HEK293T (cell line): Measurements from ENCODE around the gene TIMP3.

Experiments used
- CTCF ChIA-PET: fragments of 350-600 bp; formaldehyde crosslinking; extraction: SDS; loops from one replicate; lab custom pipeline; 2021; ENCODE audit warnings: antibody characterized with exemption, inconsistent platforms; lab: Yijun Ruan, JAX
- POLR2A ChIA-PET: fragments of 350-600 bp; formaldehyde crosslinking; extraction: SDS; loops from one replicate; lab custom pipeline; 2020; ENCODE audit warnings: antibody characterized with exemption, inconsistent platforms; lab: Yijun Ruan, JAX
- DNase-seq: peaks from one replicate; pipeline ENCODE4 v3.0.0; 2012; ENCODE audit warnings: mixed read lengths; ENCODE audit errors: extremely low spot score
- ARNT ChIP-seq: fragments of 450-650 bp; IDR thresholded peaks from 2 replicates; pipeline ENCODE4 v1.6.1; 2017; ENCODE audit warnings: mild to moderate bottlenecking
- BHLHE40 ChIP-seq: fragments of 450-650 bp; IDR thresholded peaks from 2 replicates; pipeline ENCODE4 v1.6.1; 2016; ENCODE audit warnings: mild to moderate bottlenecking, moderate library complexity, borderline replicate concordance
- CTBP1 ChIP-seq: fragments of 450-650 bp; IDR thresholded peaks from 2 replicates; pipeline ENCODE4 v1.6.1; 2016; ENCODE audit warnings: borderline replicate concordance
- ELF4 ChIP-seq: fragments of 450-650 bp; IDR thresholded peaks from 2 replicates; pipeline ENCODE4 v1.6.1; 2017; ENCODE audit warnings: antibody characterized with exemption
- FOXA1 ChIP-seq: fragments of 450-650 bp; IDR thresholded peaks from 2 replicates; pipeline ENCODE4 v1.6.1; 2016; ENCODE audit warnings: mild to moderate bottlenecking
- FOXM1 ChIP-seq: fragments of 450-650 bp; IDR thresholded peaks from 2 replicates; pipeline ENCODE4 v1.6.1; 2017; ENCODE audit warnings: mild to moderate bottlenecking, borderline replicate concordance
- HDGF ChIP-seq: fragments of 450-650 bp; IDR thresholded peaks from 2 replicates; pipeline ENCODE4 v1.6.1; 2017; ENCODE audit warnings: antibody characterized with exemption, borderline replicate concordance
- L3MBTL2 ChIP-seq: fragments of 450-650 bp; conservative IDR thresholded peaks from 2 replicates; pipeline ENCODE4 v1.6.1; 2016; ENCODE audit warnings: mild to moderate bottlenecking
- LEF1 ChIP-seq: fragments of 450-650 bp; IDR thresholded peaks from 2 replicates; pipeline ENCODE4 v1.6.1; 2017; ENCODE audit warnings: mild to moderate bottlenecking, borderline replicate concordance
- NFRKB ChIP-seq: fragments of 450-650 bp; IDR thresholded peaks from 2 replicates; pipeline ENCODE4 v1.6.1; 2016; ENCODE audit warnings: mild to moderate bottlenecking, moderate library complexity
- SP1 ChIP-seq: fragments of 450-650 bp; IDR thresholded peaks from 2 replicates; pipeline ENCODE4 v1.6.1; 2017
- SUZ12 ChIP-seq: fragments of 450-650 bp; IDR thresholded peaks from 2 replicates; pipeline ENCODE4 v1.6.1; 2016; ENCODE audit warnings: mild to moderate bottlenecking
- TARDBP ChIP-seq: fragments of 450-650 bp; IDR thresholded peaks from 2 replicates; pipeline ENCODE4 v1.6.1; 2016
- ZNF384 ChIP-seq: fragments of 450-650 bp; IDR thresholded peaks from 2 replicates; pipeline ENCODE4 v1.6.1; 2016
- TF ChIP-seq, protein P1 (sequence below): fragments of 450-650 bp; IDR thresholded peaks from 2 replicates; pipeline ENCODE4 v1.6.1; 2016

The TIMP3 gene

DNA sequence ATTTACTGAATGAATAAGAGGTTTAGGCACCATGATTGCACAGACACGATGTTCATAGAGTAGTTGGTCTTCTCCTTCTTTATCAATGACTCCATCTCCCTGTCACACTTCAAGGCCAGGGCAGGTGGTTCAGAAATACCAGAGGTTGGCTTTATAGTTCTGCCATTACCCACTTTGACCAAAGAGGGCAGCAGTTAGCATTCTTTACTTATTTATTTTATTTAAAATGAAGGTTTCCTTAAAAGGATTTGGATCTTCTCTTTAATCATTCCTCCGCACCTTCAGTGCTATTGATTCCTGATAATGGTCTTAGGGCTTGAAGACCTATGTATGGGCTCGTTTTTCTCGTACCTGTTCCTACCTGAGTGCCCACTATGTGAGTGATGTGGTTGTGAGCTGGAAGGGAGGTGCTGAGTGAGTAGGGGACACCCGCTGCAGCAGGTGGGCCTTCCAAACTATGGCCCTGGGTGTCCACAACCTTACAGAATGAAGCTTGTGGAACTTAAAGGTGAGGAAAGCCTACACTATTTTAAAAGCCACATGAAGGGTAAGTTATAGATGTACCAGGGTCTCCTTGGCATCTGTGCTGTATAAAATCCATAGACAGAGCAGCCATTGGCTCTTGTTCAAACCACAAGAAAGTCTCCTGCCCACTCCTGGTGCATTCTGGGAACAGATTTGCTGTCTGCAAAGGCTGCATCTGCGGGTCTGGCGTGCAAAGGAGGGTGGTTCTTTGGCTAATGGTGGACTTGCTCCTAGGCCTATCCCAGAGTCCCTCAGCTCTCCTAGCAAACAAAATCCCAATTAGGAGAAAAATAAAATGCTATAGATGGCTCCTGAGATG, 35.0 kb downstream of the TIMP3 start:
- ChIA-PET POLR2A (no interaction called here), CTCF (interaction anchor here (0.6 to 1.3 kb wide), 3 partner anchors 10 to 785 kb away, joined by 3 to 6 read pairs (median 3); no protein-coding TSS in a partner anchor)
- TF ChIP-seq ZNF384 (no peak), HDGF (no peak), L3MBTL2 (no peak), ELF4 (no peak), NFRKB (no peak), CTBP1 (no peak), TARDBP (no peak), BHLHE40 (no peak), FOXA1 (no peak), FOXM1 (no peak), ARNT (no peak), SUZ12 (no peak)
- TF ChIP-seq, protein P1, sequence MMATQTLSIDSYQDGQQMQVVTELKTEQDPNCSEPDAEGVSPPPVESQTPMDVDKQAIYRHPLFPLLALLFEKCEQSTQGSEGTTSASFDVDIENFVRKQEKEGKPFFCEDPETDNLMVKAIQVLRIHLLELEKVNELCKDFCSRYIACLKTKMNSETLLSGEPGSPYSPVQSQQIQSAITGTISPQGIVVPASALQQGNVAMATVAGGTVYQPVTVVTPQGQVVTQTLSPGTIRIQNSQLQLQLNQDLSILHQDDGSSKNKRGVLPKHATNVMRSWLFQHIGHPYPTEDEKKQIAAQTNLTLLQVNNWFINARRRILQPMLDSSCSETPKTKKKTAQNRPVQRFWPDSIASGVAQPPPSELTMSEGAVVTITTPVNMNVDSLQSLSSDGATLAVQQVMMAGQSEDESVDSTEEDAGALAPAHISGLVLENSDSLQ, result no peak

DNA sequence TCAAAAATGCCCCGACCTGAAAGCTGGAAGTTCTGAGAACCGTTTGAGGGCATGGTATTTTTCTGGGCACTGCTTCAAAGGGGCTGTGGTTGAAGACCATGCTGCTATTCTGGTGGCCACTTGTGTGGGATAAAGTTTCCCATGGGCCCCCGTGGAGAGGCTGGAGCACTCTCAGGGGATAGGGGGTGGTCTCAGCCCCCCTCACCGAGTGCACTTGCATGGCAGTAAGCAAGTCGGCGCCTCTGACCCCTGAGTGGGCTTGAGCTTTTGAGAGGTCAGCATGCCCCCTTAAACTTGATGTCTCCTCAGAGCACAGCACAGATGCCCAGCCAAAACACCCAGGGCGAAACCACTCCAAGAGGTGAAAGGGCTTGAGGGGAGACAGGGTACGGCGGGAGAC, 35.6 kb downstream of the TIMP3 start:
- POLR2A ChIA-PET, result no interaction called here
- no peak for DNase-seq
- CTCF ChIA-PET, result no interaction called here
- TF ChIP-seq BHLHE40 (no peak), FOXA1 (no peak), SP1 (no peak), LEF1 (no peak), TARDBP (no peak), CTBP1 (no peak), FOXM1 (no peak), SUZ12 (no peak), HDGF (no peak), ARNT (no peak)
- TF ChIP-seq, protein P1, result no peak

More for the DNA sequence above, 35.0 kb downstream of the TIMP3 start:
- DNase-seq, result peak; percentile 56

DNA sequence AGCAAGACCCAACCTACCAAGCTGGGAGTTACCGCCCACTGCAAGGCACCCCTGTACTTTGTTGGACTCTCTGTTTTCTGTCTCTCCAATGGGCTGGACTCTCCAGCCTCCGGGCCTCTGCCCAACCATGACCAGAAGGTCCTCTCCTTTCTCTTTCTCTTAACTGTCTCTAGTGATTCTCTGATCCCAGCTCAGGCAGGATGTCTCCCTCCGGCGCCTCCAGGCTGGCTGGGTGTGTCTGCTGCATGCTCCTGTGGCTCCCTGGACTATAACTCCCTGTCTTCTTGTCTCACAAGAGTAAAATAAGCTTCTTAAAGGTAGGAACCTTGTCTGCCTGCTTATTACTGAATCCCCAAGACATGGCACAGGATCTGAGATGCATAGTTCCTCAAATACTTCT, 36.3 kb downstream of the TIMP3 start:
- no peak for DNase-seq
- ChIA-PET CTCF (no interaction called here), POLR2A (no interaction called here)
- no peak for TF ChIP-seq BHLHE40
- TF ChIP-seq CTBP1, result no peak
- no peak for TF ChIP-seq LEF1
- no peak for TF ChIP-seq ZNF384
- TF ChIP-seq FOXM1, result no peak
- TF ChIP-seq SUZ12, result no peak
- no peak for TF ChIP-seq NFRKB

DNA sequence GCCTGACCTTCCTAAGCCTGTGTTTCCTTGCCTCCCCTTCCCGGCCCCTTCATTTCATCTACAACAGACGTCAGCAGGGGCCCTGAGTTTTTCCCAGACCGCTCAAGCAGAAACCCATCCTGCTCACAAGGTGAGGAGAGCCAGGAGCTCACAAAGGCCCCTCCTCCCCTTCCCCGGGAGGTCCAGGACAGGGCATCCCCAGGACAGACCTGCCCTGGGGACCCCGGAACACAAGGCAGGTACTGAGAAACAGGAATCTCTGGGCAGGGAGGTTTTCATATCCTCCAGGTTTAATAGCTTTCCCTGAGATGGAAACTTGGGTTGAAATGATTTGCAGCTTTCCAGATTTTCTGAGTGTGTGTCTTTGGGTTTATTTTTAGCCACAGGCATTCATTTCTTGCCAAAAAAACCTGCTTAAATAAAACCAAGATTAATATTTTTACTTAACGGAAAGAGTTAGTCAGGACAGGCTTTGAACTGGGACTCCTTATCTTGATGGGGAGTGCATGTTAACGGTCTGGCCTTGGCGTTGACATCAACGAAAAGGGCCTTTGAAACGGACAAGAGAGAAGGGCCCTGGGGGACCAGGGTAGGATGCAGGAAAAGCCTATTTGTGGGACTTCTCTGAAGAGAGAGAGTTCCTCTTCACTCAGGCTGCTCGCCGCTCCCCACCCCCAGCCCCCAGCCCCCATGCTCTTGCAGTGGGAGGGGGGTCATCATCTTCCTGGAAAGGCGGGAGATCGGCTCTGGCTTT, 38.5 kb downstream of the TIMP3 start:
- ChIA-PET POLR2A (no interaction called here), CTCF (interaction anchor here (1.0 kb wide), 1 partner anchor 43 kb away, joined by 4 read pairs; no protein-coding TSS in a partner anchor)
- DNase-seq, result no peak
- TF ChIP-seq LEF1, result no peak
- TF ChIP-seq L3MBTL2, result no peak
- TF ChIP-seq, protein P1, result no peak
- TF ChIP-seq ARNT, result no peak
- TF ChIP-seq ZNF384, result no peak

DNA sequence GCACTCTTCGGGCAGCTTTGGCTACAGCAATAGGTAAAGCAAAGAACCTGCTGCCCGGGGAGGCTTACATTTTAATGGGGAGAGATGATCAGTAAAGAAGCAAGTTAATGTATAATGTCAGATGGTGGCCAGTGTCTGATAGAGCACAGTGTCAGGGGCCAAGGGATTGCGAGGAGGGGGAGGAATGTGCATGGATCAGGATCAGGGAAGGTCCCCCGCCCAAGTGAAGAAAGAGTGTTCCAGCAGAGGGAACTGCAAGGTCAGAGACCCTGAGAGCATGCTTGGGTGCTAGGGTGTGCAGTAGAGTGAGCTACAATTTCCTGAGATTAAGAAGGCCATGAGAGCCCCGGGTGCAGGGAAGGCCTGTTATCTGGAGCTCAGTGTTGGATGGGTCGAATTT, 39.7 kb downstream of the TIMP3 start:
- POLR2A ChIA-PET, result no interaction called here
- no peak for TF ChIP-seq L3MBTL2
- no peak for TF ChIP-seq ZNF384
- TF ChIP-seq, protein P1, result no peak
- no peak for TF ChIP-seq NFRKB
- TF ChIP-seq FOXM1, result no peak
- no peak for TF ChIP-seq ARNT
- no peak for TF ChIP-seq TARDBP
- no peak for TF ChIP-seq BHLHE40
- TF ChIP-seq ELF4, result no peak
- TF ChIP-seq SP1, result no peak
- no peak for DNase-seq
- CTCF ChIA-PET, result no interaction called here
